ENCODE results near the gene MYO5C.

MYO5C gene

DNA sequence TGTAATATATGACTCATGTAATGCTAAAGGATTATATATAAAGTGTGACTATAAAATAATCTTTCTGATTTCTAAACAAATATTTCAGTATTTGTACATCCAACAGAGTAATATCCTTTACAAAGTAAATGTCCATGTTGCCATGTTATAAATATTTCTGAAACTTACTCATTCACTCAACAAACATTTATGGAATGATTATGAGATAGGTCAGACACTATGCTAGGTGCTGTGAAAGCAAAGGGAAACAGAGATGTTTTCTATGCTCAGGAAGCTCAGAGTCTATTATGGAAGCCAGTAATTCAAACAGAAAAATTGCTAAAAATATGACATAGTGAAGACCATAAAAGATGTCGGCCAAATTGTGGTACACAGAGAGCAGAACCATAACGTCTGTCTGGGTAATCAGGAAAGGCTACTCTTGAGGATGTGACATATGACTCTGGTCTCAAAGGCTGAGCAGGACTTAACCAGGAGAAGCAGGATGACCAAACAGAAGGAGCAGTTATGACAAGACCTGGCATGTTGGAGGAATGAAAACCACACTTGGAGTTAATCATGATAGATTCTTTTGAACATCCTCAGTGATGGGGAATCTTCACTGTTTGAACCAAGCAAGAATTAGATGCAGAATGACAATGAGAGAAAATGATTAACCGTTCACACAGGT lies 39.0 kb upstream of the MYO5C start:
- no peak for TF ChIP-seq EZH2phosphoT487 (IDR thresholded peaks at IDR 0.05; ENCODE audit: low read depth)
- no peak for TF ChIP-seq CTCF (IDR thresholded peaks at IDR 0.05; ENCODE audit: low read depth, low read length)
- Histone ChIP-seq H3K27me3 (ENCODE audit: low read depth, low read length) (no peaks in the 10 kb centered on the region), H3K9ac (ENCODE audit: low read length) (no peak overlapping the region), H3K4me2 (ENCODE audit: low read length) (no peak overlapping the region), H3K9me3 (ENCODE audit: insufficient read depth, low read length) (no peaks in the 10 kb centered on the region), H2AFZ (ENCODE audit: low read depth, low read length) (no peak overlapping the region), H3K36me3 (replicated peaks; ENCODE audit: low read depth, low read length) (peaks cover 31% of the 10 kb centered on the region), H3K4me1 (ENCODE audit: low read length) (peaks cover 26% of the 10 kb centered on the region), H3K4me3 (ENCODE audit: low read length) (no peak overlapping the region), H3K27ac (ENCODE audit: low read length) (no peak overlapping the region), H4K20me1 (ENCODE audit: insufficient read depth, low read length) (no peaks in the 10 kb centered on the region), H3K79me2 (ENCODE audit: low read length) (no peaks in the 10 kb centered on the region)

DNA sequence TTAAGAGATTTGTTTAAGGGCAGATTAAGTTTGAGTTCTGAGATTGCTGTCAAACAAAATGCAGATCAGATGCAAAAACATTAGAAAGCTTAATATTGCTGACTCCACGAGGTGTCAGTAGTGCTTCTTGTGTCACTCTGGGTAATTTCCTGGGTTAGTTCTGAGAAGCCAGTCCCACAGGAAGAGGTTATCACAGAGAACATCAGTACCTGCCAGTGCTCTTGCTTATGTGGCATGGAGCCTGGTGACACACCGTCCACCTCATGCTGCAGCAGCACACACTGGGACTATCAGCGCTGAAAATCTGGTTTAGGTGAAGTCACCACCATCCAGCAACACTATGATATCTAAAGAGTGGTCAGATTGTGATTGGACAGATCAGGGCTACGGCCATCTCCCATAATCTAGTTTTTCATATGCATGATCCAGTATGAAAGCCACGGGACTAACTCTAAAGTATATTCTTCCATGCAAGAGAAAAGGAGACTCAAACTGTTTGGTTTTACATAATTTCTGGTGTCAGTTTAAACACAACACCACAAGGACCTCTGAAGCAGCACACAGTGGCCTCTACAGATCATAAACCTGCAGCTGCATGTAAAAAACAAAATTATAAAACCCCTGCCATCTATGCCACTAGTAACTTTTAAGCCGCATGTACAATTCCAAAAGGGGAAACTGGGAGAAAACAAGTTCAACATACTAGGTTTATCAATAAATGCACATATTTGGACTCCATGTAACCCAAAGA lies 36.1 kb upstream of the MYO5C start:
- peaks cover 26% of the 10 kb centered on the region for H3K4me1 ChIP-seq (ENCODE audit: low read length)
- H3K79me2 ChIP-seq (ENCODE audit: low read length): no peaks in the 10 kb centered on the region
- peak overlapping the region; percentile 70 for H3K4me2 ChIP-seq (ENCODE audit: low read length)
- H3K9me3 ChIP-seq (ENCODE audit: insufficient read depth, low read length): no peaks in the 10 kb centered on the region
- H3K9ac ChIP-seq (ENCODE audit: low read length): peak overlapping the region; percentile 36
- H3K4me3 ChIP-seq (ENCODE audit: low read length): peak overlapping the region; percentile 11; the same call in 1 of the 2 replicates
- peak overlapping the region; percentile 44 for H3K27ac ChIP-seq (ENCODE audit: low read length)
- H3K27me3 ChIP-seq (ENCODE audit: low read depth, low read length): no peaks in the 10 kb centered on the region
- TF ChIP-seq EZH2phosphoT487 (IDR thresholded peaks at IDR 0.05; ENCODE audit: low read depth): no peak
- TF ChIP-seq CTCF (IDR thresholded peaks at IDR 0.05; ENCODE audit: low read depth, low read length): peak; percentile 86
- no peaks in the 10 kb centered on the region for H4K20me1 ChIP-seq (ENCODE audit: insufficient read depth, low read length)
- H2AFZ ChIP-seq (ENCODE audit: low read depth, low read length): peak overlapping the region; percentile 70; the same call in 1 of the 2 replicates
- H3K36me3 ChIP-seq (replicated peaks; ENCODE audit: low read depth, low read length): peaks cover 49% of the 10 kb centered on the region

- Histone ChIP-seq H3K9me3 (ENCODE audit: insufficient read depth, low read length) (no peaks in the 10 kb centered on the region), H3K9ac (ENCODE audit: low read length) (no peak overlapping the region), H3K36me3 (replicated peaks; ENCODE audit: low read depth, low read length) (peaks cover 52% of the 10 kb centered on the region), H2AFZ (ENCODE audit: low read depth, low read length) (no peak overlapping the region), H3K27me3 (ENCODE audit: low read depth, low read length) (no peaks in the 10 kb centered on the region), H3K4me2 (ENCODE audit: low read length) (no peak overlapping the region), H3K79me2 (ENCODE audit: low read length) (no peaks in the 10 kb centered on the region), H3K27ac (ENCODE audit: low read length) (no peak overlapping the region), H4K20me1 (ENCODE audit: insufficient read depth, low read length) (no peaks in the 10 kb centered on the region), H3K4me1 (ENCODE audit: low read length) (peaks cover 21% of the 10 kb centered on the region), H3K4me3 (ENCODE audit: low read length) (no peak overlapping the region)
- TF ChIP-seq CTCF (IDR thresholded peaks at IDR 0.05; ENCODE audit: low read depth, low read length) (no peak), EZH2phosphoT487 (IDR thresholded peaks at IDR 0.05; ENCODE audit: low read depth) (no peak)
Observed at GRCh38 chr15:52329987-52330386, 34.4 kb upstream of the MYO5C start.

- Histone ChIP-seq H3K27ac (ENCODE audit: low read length) (no peak overlapping the region), H4K20me1 (ENCODE audit: insufficient read depth, low read length) (no peaks in the 10 kb centered on the region), H3K9me3 (ENCODE audit: insufficient read depth, low read length) (no peaks in the 10 kb centered on the region), H3K36me3 (replicated peaks; ENCODE audit: low read depth, low read length) (peaks cover 45% of the 10 kb centered on the region), H2AFZ (ENCODE audit: low read depth, low read length) (no peak overlapping the region), H3K4me2 (ENCODE audit: low read length) (no peak overlapping the region), H3K4me3 (ENCODE audit: low read length) (no peak overlapping the region), H3K9ac (ENCODE audit: low read length) (no peak overlapping the region), H3K79me2 (ENCODE audit: low read length) (no peaks in the 10 kb centered on the region), H3K4me1 (ENCODE audit: low read length) (peaks cover 21% of the 10 kb centered on the region), H3K27me3 (ENCODE audit: low read depth, low read length) (no peaks in the 10 kb centered on the region)
- no peak for TF ChIP-seq EZH2phosphoT487 (IDR thresholded peaks at IDR 0.05; ENCODE audit: low read depth)
- TF ChIP-seq CTCF (IDR thresholded peaks at IDR 0.05; ENCODE audit: low read depth, low read length): no peak
Observed at GRCh38 chr15:52329150-52329549, 33.5 kb upstream of the MYO5C start.

Measured in OCI-LY3 (cell line).